SK-N-MC (cell line): Measurements from ENCODE around the gene FAS.

Experiments
- EZH2 ChIP-seq: fragments of 200-600 bp; sonication (generic); IDR thresholded peaks from one replicate; pipeline ENCODE4 v1.6.1; 2017; ENCODE audit warnings: antibody characterized with exemption
- FOXP2 ChIP-seq: optimal IDR thresholded peaks from 2 replicates; pipeline ENCODE3; 2011; ENCODE audit warnings: mild to moderate bottlenecking, moderate library complexity; ENCODE audit not compliant: insufficient read depth; ENCODE audit errors: extremely low read length, control extremely low read depth
- POLR2AphosphoS5 ChIP-seq: IDR thresholded peaks from 2 replicates; pipeline ENCODE4 v1.6.1; 2012; ENCODE audit warnings: mild to moderate bottlenecking, low read depth, low read length, borderline replicate concordance

GRCh38 chr10:88964869-88965415 is 25.7 kb upstream of the FAS start:
- TF ChIP-seq EZH2 = no peak
- TF ChIP-seq POLR2AphosphoS5 = no peak
- no peak for TF ChIP-seq FOXP2
